ENCODE results near the gene FKBP10. TPM values are rescaled to one million over a fixed set of nuclear protein-coding genes. Genes with fewer than 3 reads are reported as not detected.
"Not testable (repeated sequence)": the region's sequence is repeated elsewhere in the genome, so short reads cannot be mapped to it uniquely, and the experiment has no call there.

Gene FKBP10
- total RNA-seq, 1 experiment from 2014 or later: 143 TPM

DNA sequence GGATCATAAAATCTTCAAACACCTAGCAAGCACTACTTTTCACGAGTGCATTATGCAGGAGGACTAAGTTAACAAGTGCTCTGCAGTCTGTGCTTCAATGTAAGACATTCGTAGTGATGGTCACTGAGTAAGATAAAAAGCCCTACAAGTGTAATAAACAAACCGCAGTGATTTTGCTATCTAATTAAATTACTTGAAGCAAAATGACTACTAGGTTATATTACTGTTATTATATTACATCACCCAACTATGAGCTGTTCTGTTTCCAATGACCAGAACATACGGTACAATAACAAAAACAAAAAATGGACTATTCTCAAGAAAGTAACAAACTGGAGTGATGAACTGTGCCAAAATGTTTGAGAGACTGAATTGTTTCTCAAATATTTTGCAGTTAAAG is 36.0 kb downstream of the FKBP10 start:
- no peak overlapping the region for H2AFZ ChIP-seq
- no peak overlapping the region for H3K4me3 ChIP-seq
- CTCF ChIA-PET: no interaction called here
- no peaks in the 10 kb centered on the region for H3K27me3 ChIP-seq (ENCODE audit: insufficient read depth, low read depth)
- TF ChIP-seq, protein P1, sequence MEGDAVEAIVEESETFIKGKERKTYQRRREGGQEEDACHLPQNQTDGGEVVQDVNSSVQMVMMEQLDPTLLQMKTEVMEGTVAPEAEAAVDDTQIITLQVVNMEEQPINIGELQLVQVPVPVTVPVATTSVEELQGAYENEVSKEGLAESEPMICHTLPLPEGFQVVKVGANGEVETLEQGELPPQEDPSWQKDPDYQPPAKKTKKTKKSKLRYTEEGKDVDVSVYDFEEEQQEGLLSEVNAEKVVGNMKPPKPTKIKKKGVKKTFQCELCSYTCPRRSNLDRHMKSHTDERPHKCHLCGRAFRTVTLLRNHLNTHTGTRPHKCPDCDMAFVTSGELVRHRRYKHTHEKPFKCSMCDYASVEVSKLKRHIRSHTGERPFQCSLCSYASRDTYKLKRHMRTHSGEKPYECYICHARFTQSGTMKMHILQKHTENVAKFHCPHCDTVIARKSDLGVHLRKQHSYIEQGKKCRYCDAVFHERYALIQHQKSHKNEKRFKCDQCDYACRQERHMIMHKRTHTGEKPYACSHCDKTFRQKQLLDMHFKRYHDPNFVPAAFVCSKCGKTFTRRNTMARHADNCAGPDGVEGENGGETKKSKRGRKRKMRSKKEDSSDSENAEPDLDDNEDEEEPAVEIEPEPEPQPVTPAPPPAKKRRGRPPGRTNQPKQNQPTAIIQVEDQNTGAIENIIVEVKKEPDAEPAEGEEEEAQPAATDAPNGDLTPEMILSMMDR (conservative IDR thresholded peaks at IDR 0.05): no peak
- TF ChIP-seq EZH2 (IDR thresholded peaks at IDR 0.05; ENCODE audit: low read depth): no peak
- BruUV-seq (replicated peaks): no TSS peak
- H3K79me2 ChIP-seq (ENCODE audit: low read depth): peaks cover 39% of the 10 kb centered on the region
- peaks cover 8% of the 10 kb centered on the region; the same call in 1 of the 2 replicates for H3F3A ChIP-seq (ENCODE audit: insufficient read depth, low read depth)
- H3K4me2 ChIP-seq: no peak overlapping the region
- no peaks in the 10 kb centered on the region for H3K4me1 ChIP-seq (replicated peaks; ENCODE audit: insufficient read depth)
- peaks cover 4% of the 10 kb centered on the region; the same call in 1 of the 2 replicates for H3K36me3 ChIP-seq (ENCODE audit: low read depth)
- no peaks in the 10 kb centered on the region for H3K9me3 ChIP-seq (ENCODE audit: insufficient read depth, low read depth)
- POLR2A ChIA-PET (ENCODE audit: unreplicated experiment): no interaction called here
- H4K20me1 ChIP-seq (ENCODE audit: insufficient read depth): peaks cover 33% of the 10 kb centered on the region
- H3K9me2 ChIP-seq (ENCODE audit: insufficient read depth): no peaks in the 10 kb centered on the region
- intact Hi-C loops (cut with micrococcal nuclease; ENCODE audit: unreplicated experiment): no loop called here
- H3K27ac ChIP-seq: no peak overlapping the region
- DNase-seq: no peak

- no peaks in the 10 kb centered on the region for H3K4me1 ChIP-seq (replicated peaks; ENCODE audit: insufficient read depth)
- H4K20me1 ChIP-seq (ENCODE audit: insufficient read depth): peaks cover 37% of the 10 kb centered on the region
- no TSS peak for BruUV-seq (replicated peaks)
- no peak for DNase-seq
- no peak overlapping the region for H3K4me2 ChIP-seq
- peaks cover 11% of the 10 kb centered on the region; the same call in 1 of the 2 replicates for H3F3A ChIP-seq (ENCODE audit: insufficient read depth, low read depth)
- H3K4me3 ChIP-seq: no peak overlapping the region
- CTCF ChIA-PET: no interaction called here
- no peaks in the 10 kb centered on the region for H3K9me2 ChIP-seq (ENCODE audit: insufficient read depth)
- no peaks in the 10 kb centered on the region for H3K27me3 ChIP-seq (ENCODE audit: insufficient read depth, low read depth)
- peaks cover 45% of the 10 kb centered on the region for H3K79me2 ChIP-seq (ENCODE audit: low read depth)
- H3K36me3 ChIP-seq (ENCODE audit: low read depth): peaks cover 4% of the 10 kb centered on the region; the same call in 1 of the 2 replicates
- H2AFZ ChIP-seq: no peak overlapping the region
- no peaks in the 10 kb centered on the region for H3K9me3 ChIP-seq (ENCODE audit: insufficient read depth, low read depth)
- H3K27ac ChIP-seq: no peak overlapping the region
- intact Hi-C loops (cut with micrococcal nuclease; ENCODE audit: unreplicated experiment): no loop called here
- TF ChIP-seq, protein P1 (conservative IDR thresholded peaks at IDR 0.05): no peak
- TF ChIP-seq EZH2 (IDR thresholded peaks at IDR 0.05; ENCODE audit: low read depth): no peak
- POLR2A ChIA-PET (ENCODE audit: unreplicated experiment): interaction anchor here (0.7 kb wide), 1 partner anchor 158 kb away, joined by 3 read pairs; no protein-coding TSS in a partner anchor
These were observed 36.6 kb downstream of the FKBP10 start for GRCh38 chr17:41849251-41849990.

GRCh38 chr17:41851382-41851781 is 38.6 kb downstream of the FKBP10 start:
- H3K4me1 ChIP-seq (replicated peaks; ENCODE audit: insufficient read depth); H3K4me3 ChIP-seq; H3K9me3 ChIP-seq (ENCODE audit: insufficient read depth, low read depth); H3K27me3 ChIP-seq (ENCODE audit: insufficient read depth, low read depth); H3K9me2 ChIP-seq (ENCODE audit: insufficient read depth); intact Hi-C loops (cut with micrococcal nuclease; ENCODE audit: unreplicated experiment); POLR2A ChIA-PET (ENCODE audit: unreplicated experiment); H2AFZ ChIP-seq; H3K4me2 ChIP-seq; BruUV-seq (replicated peaks); H3K27ac ChIP-seq; DNase-seq; CTCF ChIA-PET: not testable (repeated sequence)
- Histone ChIP-seq H4K20me1 (ENCODE audit: insufficient read depth) (peaks cover 45% of the 10 kb centered on the region), H3F3A (ENCODE audit: insufficient read depth, low read depth) (peaks cover 11% of the 10 kb centered on the region; the same call in 1 of the 2 replicates), H3K79me2 (ENCODE audit: low read depth) (peaks cover 47% of the 10 kb centered on the region), H3K36me3 (ENCODE audit: low read depth) (peaks cover 10% of the 10 kb centered on the region; the same call in 1 of the 2 replicates)
